GM12878 (cell line): ENCODE measurements around the gene NEK2. TPM values are rescaled to one million over a fixed set of nuclear protein-coding genes. Genes with fewer than 3 reads are reported as not detected.

Experiments used
- ATAC-seq: fragments of 200-7000 bp; cut with Tn5 transposase; 3 replicates; pipeline ENCODE4 v1.9.1; 2020; ENCODE audit warnings: mild to moderate bottlenecking, moderate library complexity
- BruUV-seq: library from RNA; stranded (reverse); fragments of 400-500 nt; replicated peaks from 2 replicates; lab custom pipeline; 2021; lab: Mats Ljungman, UMichigan
- CTCF ChIA-PET: fragments of 300-600 bp; sonication (Branson Sonifier 250); formaldehyde crosslinking; extraction: SDS; loops from one replicate; lab custom pipeline; 2021; ENCODE audit warnings: inconsistent platforms; lab: Yijun Ruan, JAX
- POLR2A ChIA-PET: fragments of 350-600 bp; formaldehyde crosslinking; extraction: SDS; loops from one replicate; lab custom pipeline; 2021; ENCODE audit warnings: inconsistent platforms; lab: Charles Lee
- RAD21 ChIA-PET: fragments of 300-600 bp; sonication (Branson Sonifier 250); formaldehyde crosslinking; loops from one replicate; lab custom pipeline; 2023; ENCODE audit warnings: antibody characterized with exemption; ENCODE audit not compliant: unreplicated experiment; lab: Charles Lee
- SMC1A ChIA-PET: fragments of 300-600 bp; sonication (Branson Sonifier 250); formaldehyde crosslinking; loops from one replicate; lab custom pipeline; 2023; ENCODE audit not compliant: unreplicated experiment, uncharacterized antibody; lab: Charles Lee
- DNase-seq: peaks from one replicate; pipeline ENCODE4 v3.0.0-alpha.2; 2011; ENCODE audit warnings: low read depth, low spot score
- FAIRE-seq: peaks from 3 replicates; lab custom pipeline; 2011; peaks lifted over from hg19 to GRCh38; lab: Jason Lieb, UNC
- H2AFZ ChIP-seq: 2 replicates; pipeline ENCODE4 v1.6.0; 2011; ENCODE audit warnings: low read depth, low read length, control low read depth; ENCODE audit not compliant: control insufficient read depth
- H3K27ac ChIP-seq: 2 replicates; pipeline ENCODE4 v1.5.1; 2011; ENCODE audit warnings: control low read depth; ENCODE audit not compliant: control insufficient read depth, insufficient read depth
- H3K27me3 ChIP-seq, 2 experiments: replicated peaks in 1 of 2; 2 replicates each; pipeline versions ENCODE4 v1.6.0 to v1.6.1; 2011; ENCODE audit warnings: low read length in 1 of 2; ENCODE audit not compliant: control insufficient read depth in 2 of 2, insufficient read depth in 2 of 2
- H3K36me3 ChIP-seq, 2 experiments: 2 replicates each; pipeline ENCODE4 v1.5.1; 2011; ENCODE audit warnings: low read length in 1 of 2; ENCODE audit not compliant: control insufficient read depth in 2 of 2, insufficient read depth in 2 of 2
- H3K4me1 ChIP-seq: 2 replicates; pipeline ENCODE4 v1.6.1; 2011; ENCODE audit warnings: mild to moderate bottlenecking, low read length, moderate library complexity, mixed read lengths; ENCODE audit not compliant: control insufficient read depth, insufficient read depth
- H3K4me2 ChIP-seq: 2 replicates; pipeline ENCODE4 v1.6.0; 2011; ENCODE audit warnings: control low read depth; ENCODE audit not compliant: control insufficient read depth, insufficient read depth
- H3K4me3 ChIP-seq: fragments of 200-600 bp; sonication (generic); 2 replicates; pipeline ENCODE4 v1.5.1; 2016
- H3K79me2 ChIP-seq: 2 replicates; pipeline ENCODE4 v1.6.0; 2011; ENCODE audit warnings: low read length; ENCODE audit not compliant: control insufficient read depth, insufficient read depth
- H3K9ac ChIP-seq: 2 replicates; pipeline ENCODE4 v1.8.0; 2011; ENCODE audit warnings: low read length, control low read depth, mixed read lengths; ENCODE audit not compliant: control insufficient read depth, insufficient read depth
- H3K9me3 ChIP-seq: replicated peaks from 3 replicates; pipeline ENCODE4 v1.5.1; 2011; ENCODE audit warnings: mild to moderate bottlenecking, low read length; ENCODE audit not compliant: control insufficient read depth, insufficient read depth
- H4K20me1 ChIP-seq: 2 replicates; pipeline ENCODE4 v1.6.0; 2011; ENCODE audit not compliant: control insufficient read depth, insufficient read depth
- BMI1 ChIP-seq: fragments of 450-650 bp; IDR thresholded peaks from 2 replicates; pipeline ENCODE4 v1.6.1; 2016; ENCODE audit warnings: mild to moderate bottlenecking, moderate library complexity, borderline replicate concordance
- FOXK2 ChIP-seq: fragments of 450-650 bp; IDR thresholded peaks from 2 replicates; pipeline ENCODE4 v1.6.1; 2017; ENCODE audit warnings: mild to moderate bottlenecking, moderate library complexity
- NR2C2 ChIP-seq: IDR thresholded peaks from 2 replicates; pipeline ENCODE4 v1.6.1; 2011; ENCODE audit warnings: borderline replicate concordance, low read depth; ENCODE audit not compliant: control insufficient read depth, insufficient read length
- RUNX3 ChIP-seq: IDR thresholded peaks from 2 replicates; pipeline ENCODE4 v1.6.1; 2012; ENCODE audit warnings: low read length, inconsistent platforms
- SPI1 ChIP-seq: IDR thresholded peaks from 2 replicates; pipeline ENCODE4 v1.6.1; 2011; ENCODE audit warnings: low read depth, mild to moderate bottlenecking, low read length, moderate library complexity, borderline replicate concordance; ENCODE audit not compliant: insufficient read depth
- WGBS: methylation state at CpG from one replicate; pipeline ENCODE4 v1.1.6; 2016; ENCODE audit warnings: low lambda C conversion rate; ENCODE audit not compliant: insufficient replicate concordance, insufficient coverage; ENCODE audit errors: missing lambda C conversion rate; 5-methylcytosine and 5-hydroxymethylcytosine counted together
- in situ Hi-C: fragments of 300-500 bp; cut with MboI; formaldehyde crosslinking; loops from 9 replicates; pipeline ENCODE4 v1.14.3; 2018; ENCODE audit warnings: mixed read lengths
- intact Hi-C: fragments of 100-400 bp; cut with micrococcal nuclease; formaldehyde crosslinking; loops from one replicate; pipeline ENCODE4 v1.14.2; 2022; ENCODE audit not compliant: unreplicated experiment
- polyA plus RNA-seq, 11 experiments: library from polyadenylated mRNA; depleted of rRNA in 4 of 11; unstranded in 6 of 11; stranded (reverse) in 5 of 11; fragments of >200 nt; fragmentation: Nextera tagmentation in 4 of 11; fragmentation: Illumina TruSeq in 1 of 11; extraction: Ambion mirVana in 4 of 11; extraction: Trizol in 1 of 11; gene quantifications; 1 replicate in 1 of 11; 2 replicates in 10 of 11; pipeline versions ENCODE4 v1.2.1 to v1.2.3, GENCODE V29; 2011 to 2016; ENCODE audit warnings: inconsistent platforms in 2 of 11, missing spikeins in 2 of 11, low read depth in 1 of 11
- total RNA-seq, 4 experiments: library from RNA; depleted of rRNA in 3 of 4; stranded (reverse); fragments of >200 nt in 3 of 4; fragmentation: Illumina TruSeq in 1 of 4; extraction: Trizol in 1 of 4; gene quantifications; 2 replicates each; pipeline versions ENCODE4 v1.2.1 to v1.2.3, GENCODE V29; 2013 to 2021

Gene NEK2
- total and polyA plus RNA-seq, 10 of the 15 experiments (the other 5 are each of a cell fraction or from before 2014, with no cell fraction given) = 16.7 to 49.7 (median 36.9) TPM

GRCh38 chr1:211633524-211633846, 41.9 kb downstream of the NEK2 start:
- H3K4me3 ChIP-seq = no peak overlapping the region
- no peak overlapping the region for H3K9ac ChIP-seq
- no peak overlapping the region for H3K27ac ChIP-seq
- in situ Hi-C loops (no loop called here), intact Hi-C loops (no loop called here)
- FAIRE-seq (no peak), ATAC-seq (no peak), DNase-seq (no peak)
- no peaks in the 10 kb centered on the region for H3K9me3 ChIP-seq
- ChIA-PET RAD21 (no interaction called here), POLR2A (interaction anchor here (0.5 kb wide), 1 partner anchor 193 kb away, joined by 7 read pairs; no protein-coding TSS in a partner anchor), SMC1A (no interaction called here), CTCF (interaction anchor here (0.7 to 1.3 kb wide), 3 partner anchors 8 to 24 kb away, joined by 3 to 4 read pairs (median 3); no protein-coding TSS in a partner anchor)
- no peak overlapping the region for H3K4me2 ChIP-seq
- BruUV-seq = no TSS peak
- WGBS = 97% methylated on average over 8 of the region's 8 CpGs
- H3K36me3 ChIP-seq = no peaks in the 10 kb centered on the region
- H3K79me2 ChIP-seq = no peaks in the 10 kb centered on the region
- peaks cover 10% of the 10 kb centered on the region for H3K4me1 ChIP-seq
- no peaks in the 10 kb centered on the region; a peak in 1 of 4 replicates for H3K27me3 ChIP-seq
- no peaks in the 10 kb centered on the region for H4K20me1 ChIP-seq
- no peak for TF ChIP-seq NR2C2
- no peak for TF ChIP-seq SPI1
- no peak overlapping the region for H2AFZ ChIP-seq

GRCh38 chr1:211632808-211633523, 42.5 kb downstream of the NEK2 start:
- Histone ChIP-seq H3K4me3 (no peak overlapping the region), H3K9me3 (no peaks in the 10 kb centered on the region), H3K4me2 (no peak overlapping the region), H3K27me3 (no peaks in the 10 kb centered on the region), H3K27ac (no peak overlapping the region), H3K4me1 (peaks cover 10% of the 10 kb centered on the region), H2AFZ (no peak overlapping the region), H3K36me3 (no peaks in the 10 kb centered on the region), H4K20me1 (no peaks in the 10 kb centered on the region), H3K79me2 (no peaks in the 10 kb centered on the region), H3K9ac (no peak overlapping the region)
- RAD21 ChIA-PET = interaction anchor here (0.8 kb wide), 1 partner anchor 118 kb away, joined by 3 read pairs; no protein-coding TSS in a partner anchor
- DNase-seq (no peak), FAIRE-seq (no peak), ATAC-seq (peak; percentile 38)
- intact Hi-C loops (no loop called here), in situ Hi-C loops (no loop called here)
- 61% methylated on average over 13 of the region's 13 CpGs for WGBS
- POLR2A ChIA-PET = interaction anchor here (0.6 kb wide), 1 partner anchor 297 kb away, joined by 4 read pairs; no protein-coding TSS in a partner anchor
- TF ChIP-seq FOXK2 (no peak), RUNX3 (peak; percentile 23), BMI1 (no peak)
- CTCF ChIA-PET = interaction anchor here (0.7 to 1.3 kb wide), 4 partner anchors 8 to 118 kb away, joined by 3 to 6 read pairs (median 4); no protein-coding TSS in a partner anchor
- SMC1A ChIA-PET = interaction anchor here (0.7 to 1.0 kb wide), 2 partner anchors 11 to 118 kb away, joined by 3 to 4 read pairs; no protein-coding TSS in a partner anchor
- BruUV-seq = no TSS peak
